Endothelial cell of umbilical vein (primary cell): ENCODE data around the gene MMS22L.

Experiments used
- EZH2 ChIP-seq: IDR thresholded peaks from 2 replicates; pipeline ENCODE4 v1.6.1; 2012; ENCODE audit warnings: borderline replicate concordance, low read depth, mild to moderate bottlenecking, moderate library complexity, low read length, inconsistent platforms; ENCODE audit not compliant: severe bottlenecking
- FOS ChIP-seq: IDR thresholded peaks from 2 replicates; pipeline ENCODE4 v1.6.1; 2011; ENCODE audit warnings: mild to moderate bottlenecking, low read length, moderate library complexity, borderline replicate concordance; ENCODE audit not compliant: insufficient read depth
- GATA2 ChIP-seq: IDR thresholded peaks from 2 replicates; pipeline ENCODE4 v1.7.0; 2011; ENCODE audit warnings: low read depth, mild to moderate bottlenecking, moderate library complexity, mixed read lengths, low read length; ENCODE audit not compliant: insufficient read length, insufficient read depth
- JUN ChIP-seq: IDR thresholded peaks from 2 replicates; pipeline ENCODE4 v1.6.1; 2011; ENCODE audit warnings: borderline replicate concordance, low read depth; ENCODE audit not compliant: insufficient read length, insufficient read depth
- MYC ChIP-seq: IDR thresholded peaks from one replicate; pipeline ENCODE4 v1.6.1; 2011; ENCODE audit warnings: mild to moderate bottlenecking, low read depth, low read length
- POLR2A ChIP-seq: IDR thresholded peaks from 2 replicates; pipeline ENCODE4 v1.6.1; 2012; ENCODE audit warnings: low read depth, mild to moderate bottlenecking, control low read depth, low read length
- POLR2AphosphoS5 ChIP-seq: IDR thresholded peaks from 2 replicates; pipeline ENCODE4 v1.6.1; 2012; ENCODE audit warnings: low read depth, mild to moderate bottlenecking, control low read depth, low read length, moderate library complexity; ENCODE audit not compliant: insufficient read depth
- TF ChIP-seq, protein P1 (sequence below), 2 donors: IDR thresholded peaks; 1 replicate in 1 of 2; 2 replicates in 1 of 2; pipeline ENCODE4 v1.5.1; 2011; ENCODE audit warnings: low read length in 2 of 2, mild to moderate bottlenecking in 2 of 2, moderate library complexity in 2 of 2, control low read depth in 1 of 2, inconsistent platforms in 1 of 2, low read depth in 1 of 2; ENCODE audit not compliant: insufficient read depth in 1 of 2; ENCODE audit errors: extremely low read depth in 1 of 2
- TF ChIP-seq, protein P2 (sequence below): IDR thresholded peaks from 2 replicates; pipeline ENCODE4 v1.6.1; 2011; ENCODE audit not compliant: insufficient read depth, insufficient read length

DNA sequence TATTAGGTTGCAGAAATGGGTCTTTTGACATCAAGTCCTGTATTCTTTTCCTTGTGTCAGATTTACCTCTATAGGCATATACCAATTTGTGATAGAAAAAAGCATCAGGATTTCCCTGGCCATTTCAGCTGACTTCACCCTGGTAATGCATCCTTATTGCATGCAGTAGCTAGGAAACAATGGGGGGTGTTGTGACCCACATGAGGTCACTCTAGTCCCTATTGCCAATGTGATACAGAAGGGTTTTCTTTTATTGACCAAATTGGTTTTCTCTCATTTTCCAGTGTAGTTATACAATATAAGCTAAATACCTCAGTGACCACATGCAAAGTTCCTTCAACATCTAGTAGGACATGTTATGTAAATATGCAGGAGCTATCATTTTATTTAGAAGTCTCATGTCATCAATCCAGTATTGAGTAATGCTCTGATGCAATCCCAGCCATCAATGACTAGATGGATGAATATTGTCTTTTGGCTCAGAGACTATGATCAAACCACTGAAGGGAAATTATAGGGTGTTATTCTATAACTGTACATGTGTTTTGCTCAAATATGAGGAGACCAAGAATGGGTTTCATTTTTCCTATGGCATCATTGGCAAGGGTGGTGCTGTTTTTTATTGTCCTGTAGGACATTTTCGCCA lies 180.7 kb downstream of the MMS22L start:
- TF ChIP-seq, protein P1, sequence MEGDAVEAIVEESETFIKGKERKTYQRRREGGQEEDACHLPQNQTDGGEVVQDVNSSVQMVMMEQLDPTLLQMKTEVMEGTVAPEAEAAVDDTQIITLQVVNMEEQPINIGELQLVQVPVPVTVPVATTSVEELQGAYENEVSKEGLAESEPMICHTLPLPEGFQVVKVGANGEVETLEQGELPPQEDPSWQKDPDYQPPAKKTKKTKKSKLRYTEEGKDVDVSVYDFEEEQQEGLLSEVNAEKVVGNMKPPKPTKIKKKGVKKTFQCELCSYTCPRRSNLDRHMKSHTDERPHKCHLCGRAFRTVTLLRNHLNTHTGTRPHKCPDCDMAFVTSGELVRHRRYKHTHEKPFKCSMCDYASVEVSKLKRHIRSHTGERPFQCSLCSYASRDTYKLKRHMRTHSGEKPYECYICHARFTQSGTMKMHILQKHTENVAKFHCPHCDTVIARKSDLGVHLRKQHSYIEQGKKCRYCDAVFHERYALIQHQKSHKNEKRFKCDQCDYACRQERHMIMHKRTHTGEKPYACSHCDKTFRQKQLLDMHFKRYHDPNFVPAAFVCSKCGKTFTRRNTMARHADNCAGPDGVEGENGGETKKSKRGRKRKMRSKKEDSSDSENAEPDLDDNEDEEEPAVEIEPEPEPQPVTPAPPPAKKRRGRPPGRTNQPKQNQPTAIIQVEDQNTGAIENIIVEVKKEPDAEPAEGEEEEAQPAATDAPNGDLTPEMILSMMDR (IDR thresholded peaks at IDR 0.05; ENCODE audit: extremely low read depth in 1 of 2, insufficient read depth in 1 of 2, low read depth in 1 of 2, low read length in 2 of 2), result no peak
- TF ChIP-seq EZH2 (no peak), POLR2A (no peak), POLR2AphosphoS5 (no peak), JUN (no peak), MYC (no peak), FOS (no peak), GATA2 (no peak)
- TF ChIP-seq, protein P2, sequence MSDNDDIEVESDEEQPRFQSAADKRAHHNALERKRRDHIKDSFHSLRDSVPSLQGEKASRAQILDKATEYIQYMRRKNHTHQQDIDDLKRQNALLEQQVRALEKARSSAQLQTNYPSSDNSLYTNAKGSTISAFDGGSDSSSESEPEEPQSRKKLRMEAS, result no peak
